Measurements from ENCODE around the gene MAML1.

GRCh38 chr5:179800071-179800695, 67.6 kb downstream of the MAML1 start:
- no peak for TF ChIP-seq RAD21 (IDR thresholded peaks at IDR 0.05)
- TF ChIP-seq, protein P1, sequence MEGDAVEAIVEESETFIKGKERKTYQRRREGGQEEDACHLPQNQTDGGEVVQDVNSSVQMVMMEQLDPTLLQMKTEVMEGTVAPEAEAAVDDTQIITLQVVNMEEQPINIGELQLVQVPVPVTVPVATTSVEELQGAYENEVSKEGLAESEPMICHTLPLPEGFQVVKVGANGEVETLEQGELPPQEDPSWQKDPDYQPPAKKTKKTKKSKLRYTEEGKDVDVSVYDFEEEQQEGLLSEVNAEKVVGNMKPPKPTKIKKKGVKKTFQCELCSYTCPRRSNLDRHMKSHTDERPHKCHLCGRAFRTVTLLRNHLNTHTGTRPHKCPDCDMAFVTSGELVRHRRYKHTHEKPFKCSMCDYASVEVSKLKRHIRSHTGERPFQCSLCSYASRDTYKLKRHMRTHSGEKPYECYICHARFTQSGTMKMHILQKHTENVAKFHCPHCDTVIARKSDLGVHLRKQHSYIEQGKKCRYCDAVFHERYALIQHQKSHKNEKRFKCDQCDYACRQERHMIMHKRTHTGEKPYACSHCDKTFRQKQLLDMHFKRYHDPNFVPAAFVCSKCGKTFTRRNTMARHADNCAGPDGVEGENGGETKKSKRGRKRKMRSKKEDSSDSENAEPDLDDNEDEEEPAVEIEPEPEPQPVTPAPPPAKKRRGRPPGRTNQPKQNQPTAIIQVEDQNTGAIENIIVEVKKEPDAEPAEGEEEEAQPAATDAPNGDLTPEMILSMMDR (IDR thresholded peaks at IDR 0.05; ENCODE audit: low read depth, low read length, missing input control) = no peak
- TF ChIP-seq ZBTB33 (IDR thresholded peaks at IDR 0.05) = no peak
- no peak for TF ChIP-seq ATF3 (IDR thresholded peaks at IDR 0.05)
- TF ChIP-seq FOXA1 (IDR thresholded peaks at IDR 0.05) = no peak
- no peak for TF ChIP-seq TAF1 (conservative IDR thresholded peaks at IDR 0.05)
- TF ChIP-seq YY1 (IDR thresholded peaks at IDR 0.05) = no peak
- TF ChIP-seq, protein P2, sequence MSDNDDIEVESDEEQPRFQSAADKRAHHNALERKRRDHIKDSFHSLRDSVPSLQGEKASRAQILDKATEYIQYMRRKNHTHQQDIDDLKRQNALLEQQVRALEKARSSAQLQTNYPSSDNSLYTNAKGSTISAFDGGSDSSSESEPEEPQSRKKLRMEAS (IDR thresholded peaks at IDR 0.05) = no peak
- no peak for TF ChIP-seq EGR1 (IDR thresholded peaks at IDR 0.05; ENCODE audit: low read depth in 2 of 2)
